DND-41 (cell line): Measurements from ENCODE around the gene KRTAP10-6.

Experiments
- CTCF ChIP-seq: IDR thresholded peaks from 2 replicates; pipeline ENCODE4 v1.5.1; 2012; ENCODE audit warnings: borderline replicate concordance, low read length, moderate library complexity, mild to moderate bottlenecking; ENCODE audit not compliant: poor library complexity, severe bottlenecking; ENCODE audit errors: extremely low read depth
- EZH2 ChIP-seq: IDR thresholded peaks from 3 replicates; pipeline ENCODE4 v1.6.1; 2012; ENCODE audit warnings: borderline replicate concordance, low read depth, mild to moderate bottlenecking, moderate library complexity, low read length, inconsistent platforms; ENCODE audit not compliant: severe bottlenecking

- TF ChIP-seq EZH2 (no peak), CTCF (no peak)
Measured at GRCh38 chr21:44628707-44629391, 36.5 kb upstream of the KRTAP10-6 start.
